ENCODE data around the gene POMT2.
A peak's percentile ranks its signal among the peaks of the same experiment; 100 is the strongest.

Gene POMT2

GRCh38 chr14:77316872-77317301 is 3.8 kb downstream of the POMT2 start:
- no peak overlapping the region for H3K4me3 ChIP-seq (ENCODE audit: low read depth, low read length)
- ChIA-PET POLR2A (interaction anchor here (0.7 kb wide), 1 partner anchor 369 kb away, joined by 3 read pairs; no protein-coding TSS in a partner anchor), CTCF (interaction anchor here (1.0 to 7.5 kb wide), 17 partner anchors 9 to 445 kb away, joined by 3 to 416 read pairs (median 9); no protein-coding TSS in a partner anchor)
- no peak for DNase-seq (ENCODE audit: low read depth, low spot score)
- no peak for TF ChIP-seq CTCF (IDR thresholded peaks at IDR 0.05; ENCODE audit: insufficient read depth, low read length, missing control alignments)

GRCh38 chr14:77316195-77316505 is 4.5 kb downstream of the POMT2 start:
- DNase-seq (ENCODE audit: low read depth, low spot score): no peak
- no peak for TF ChIP-seq CTCF (IDR thresholded peaks at IDR 0.05; ENCODE audit: insufficient read depth, low read length, missing control alignments)
- CTCF ChIA-PET: interaction anchor here (0.6 to 7.5 kb wide), 32 partner anchors 10 to 448 kb away, joined by 3 to 416 read pairs (median 6); no protein-coding TSS in a partner anchor
- POLR2A ChIA-PET: interaction anchor here (0.6 to 1.6 kb wide), 3 partner anchors 12 to 369 kb away, joined by 3 to 12 read pairs (median 3); no protein-coding TSS in a partner anchor
- H3K4me3 ChIP-seq (ENCODE audit: low read depth, low read length): no peak overlapping the region

GRCh38 chr14:77314539-77315457 is 5.9 kb downstream of the POMT2 start:
- H3K4me3 ChIP-seq (ENCODE audit: low read depth, low read length): no peak overlapping the region
- ChIA-PET POLR2A (interaction anchor here (1.0 to 1.6 kb wide), 2 partner anchors 11 kb away, joined by 4 to 12 read pairs; no protein-coding TSS in a partner anchor), CTCF (interaction anchor here (0.7 to 7.5 kb wide), 24 partner anchors 11 to 446 kb away, joined by 3 to 416 read pairs (median 4); no protein-coding TSS in a partner anchor)
- no peak for DNase-seq (ENCODE audit: low read depth, low spot score)
- TF ChIP-seq CTCF (IDR thresholded peaks at IDR 0.05; ENCODE audit: insufficient read depth, low read length, missing control alignments): no peak

GRCh38 chr14:77314043-77314442 is 6.6 kb downstream of the POMT2 start:
- ChIA-PET POLR2A (interaction anchor here (0.7 to 1.0 kb wide), 3 partner anchors 9 to 267 kb away, joined by 3 to 4 read pairs (median 3); no protein-coding TSS in a partner anchor), CTCF (interaction anchor here (1.6 to 7.5 kb wide), 8 partner anchors 12 to 442 kb away, joined by 5 to 416 read pairs (median 27); no protein-coding TSS in a partner anchor)
- DNase-seq (ENCODE audit: low read depth, low spot score): peak; percentile 80

GRCh38 chr14:77313371-77313770 is 7.3 kb downstream of the POMT2 start:
- POLR2A ChIA-PET: interaction anchor here (0.8 kb wide), 1 partner anchor 9 kb away, joined by 3 read pairs; no protein-coding TSS in a partner anchor
- no peak for DNase-seq (ENCODE audit: low read depth, low spot score)
- no peak overlapping the region for H3K4me3 ChIP-seq (ENCODE audit: low read depth, low read length)
- TF ChIP-seq CTCF (IDR thresholded peaks at IDR 0.05; ENCODE audit: insufficient read depth, low read length, missing control alignments): no peak
- CTCF ChIA-PET: interaction anchor here (0.8 to 7.5 kb wide), 6 partner anchors 12 to 442 kb away, joined by 3 to 416 read pairs (median 27); no protein-coding TSS in a partner anchor

More at GRCh38 chr14:77314043-77314442, 6.6 kb downstream of the POMT2 start:
- H3K4me3 ChIP-seq (ENCODE audit: low read depth, low read length): no peak overlapping the region
- TF ChIP-seq CTCF (IDR thresholded peaks at IDR 0.05; ENCODE audit: insufficient read depth, low read length, missing control alignments): no peak

- H3K4me3 ChIP-seq (ENCODE audit: low read depth, low read length): no peak overlapping the region
- ChIA-PET CTCF (interaction anchor here (2.6 to 7.5 kb wide), 3 partner anchors 9 to 159 kb away, joined by 12 to 416 read pairs (median 179); partner anchors contain the start of genes GSTZ1 and POMT2), POLR2A (no interaction called here)
- TF ChIP-seq CTCF (IDR thresholded peaks at IDR 0.05; ENCODE audit: insufficient read depth, low read length, missing control alignments): no peak
- DNase-seq (ENCODE audit: low read depth, low spot score): no peak
Observed at GRCh38 chr14:77311217-77311616, 9.5 kb downstream of the POMT2 start.

Data from AG04449 (cell line).